DND-41 (cell line): ENCODE measurements around the gene SLC35D1.

ENCODE experiments used
- ATAC-seq: fragments of 200-7000 bp; cut with Tn5 transposase; 3 replicates; pipeline ENCODE4 v1.9.1; 2021; ENCODE audit warnings: low read depth; ENCODE audit not compliant: insufficient read depth
- DNase-seq: peaks from one replicate; pipeline ENCODE4 v3.0.0-alpha.2; 2020
- H2AFZ ChIP-seq: 2 replicates; pipeline ENCODE4 v1.6.0; 2012; ENCODE audit warnings: low read depth, low read length
- H3K27ac ChIP-seq: 2 replicates; pipeline ENCODE4 v1.5.1; 2012; ENCODE audit warnings: low read length, inconsistent platforms
- H3K27me3 ChIP-seq: fragments of 200-600 bp; sonication (generic); 2 replicates; pipeline ENCODE4 v1.6.0; 2012; ENCODE audit warnings: low read length, mild to moderate bottlenecking, inconsistent platforms; ENCODE audit not compliant: insufficient read depth, poor library complexity
- H3K36me3 ChIP-seq: 2 replicates; pipeline ENCODE4 v1.5.1; 2012; ENCODE audit warnings: low read length, inconsistent platforms; ENCODE audit not compliant: insufficient read depth
- H3K4me1 ChIP-seq: 2 replicates; pipeline ENCODE4 v1.5.1; 2012; ENCODE audit warnings: mild to moderate bottlenecking, low read length; ENCODE audit not compliant: insufficient read depth
- H3K4me2 ChIP-seq: 2 replicates; pipeline ENCODE4 v1.6.0; 2012; ENCODE audit warnings: mild to moderate bottlenecking, moderate library complexity, low read length, inconsistent platforms; ENCODE audit not compliant: insufficient read depth
- H3K4me3 ChIP-seq, 2 experiments: fragments of 200-600 bp in 1 of 2; shearing (Covaris generic) in 1 of 2; 2 replicates each; pipeline ENCODE4 v1.5.1; 2012 to 2016; ENCODE audit warnings: inconsistent platforms in 2 of 2, low read length in 2 of 2, mild to moderate bottlenecking in 2 of 2, low read depth in 1 of 2, moderate library complexity in 1 of 2
- H3K79me2 ChIP-seq: 2 replicates; pipeline ENCODE4 v1.6.0; 2012; ENCODE audit warnings: low read length, inconsistent platforms; ENCODE audit not compliant: insufficient read depth
- H3K9ac ChIP-seq: 2 replicates; pipeline ENCODE4 v1.6.0; 2012; ENCODE audit warnings: low read depth, mild to moderate bottlenecking, inconsistent platforms, low read length, moderate library complexity
- H3K9me3 ChIP-seq: 2 replicates; pipeline ENCODE4 v1.5.1; 2012; ENCODE audit warnings: low read length, moderate library complexity, mild to moderate bottlenecking, inconsistent platforms; ENCODE audit not compliant: insufficient read depth, severe bottlenecking
- H4K20me1 ChIP-seq: 2 replicates; pipeline ENCODE4 v1.6.0; 2012; ENCODE audit warnings: low read length; ENCODE audit not compliant: insufficient read depth
- EZH2 ChIP-seq: IDR thresholded peaks from 3 replicates; pipeline ENCODE4 v1.6.1; 2012; ENCODE audit warnings: borderline replicate concordance, low read depth, mild to moderate bottlenecking, moderate library complexity, low read length, inconsistent platforms; ENCODE audit not compliant: severe bottlenecking
- TF ChIP-seq, protein P1 (sequence below): IDR thresholded peaks from 2 replicates; pipeline ENCODE4 v1.5.1; 2012; ENCODE audit warnings: borderline replicate concordance, low read length, moderate library complexity, mild to moderate bottlenecking; ENCODE audit not compliant: poor library complexity, severe bottlenecking; ENCODE audit errors: extremely low read depth

Gene SLC35D1

DNA sequence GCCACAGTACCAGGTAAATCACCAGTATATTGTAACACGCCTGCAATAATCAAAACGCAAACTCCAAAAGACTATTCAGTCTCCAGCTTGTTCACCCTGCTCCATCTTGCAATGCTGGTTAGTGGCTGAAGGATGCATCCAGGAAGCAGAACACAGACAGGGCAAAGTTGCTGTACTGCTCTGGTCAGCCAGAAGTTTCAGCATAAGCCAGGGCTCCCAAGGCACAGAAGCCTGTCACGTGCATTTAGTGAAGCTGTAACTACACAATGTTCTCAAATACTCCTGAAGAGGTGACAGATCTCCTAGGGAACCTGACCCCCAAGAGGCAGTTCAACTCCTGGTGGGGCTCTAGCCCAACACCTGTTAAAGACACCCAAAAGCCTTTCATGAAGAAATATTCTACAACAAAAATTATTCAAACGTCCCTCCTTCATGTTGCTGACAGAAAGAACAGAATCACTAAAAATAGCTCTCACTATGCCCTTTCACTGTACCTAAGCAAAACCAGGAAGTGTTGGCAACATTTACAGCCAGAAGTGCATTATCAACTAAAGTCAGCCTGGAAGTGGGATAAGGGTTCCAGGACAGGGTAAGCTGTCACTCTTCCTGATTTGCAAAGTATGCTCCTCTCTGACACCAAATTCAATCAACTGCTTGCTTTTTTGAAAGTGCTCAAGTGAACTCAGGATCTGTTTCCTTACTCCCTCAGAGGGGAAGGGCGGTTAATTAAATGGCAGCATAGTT, 52.1 kb downstream of the SLC35D1 start:
- Histone ChIP-seq H3K27ac (no peak overlapping the region), H3K9ac (no peak overlapping the region), H3K27me3 (no peaks in the 10 kb centered on the region), H3K4me2 (no peak overlapping the region), H3K4me3 (no peak overlapping the region), H4K20me1 (no peaks in the 10 kb centered on the region), H3K36me3 (peaks cover 45% of the 10 kb centered on the region), H3K4me1 (peaks cover 8% of the 10 kb centered on the region), H2AFZ (no peak overlapping the region), H3K79me2 (no peaks in the 10 kb centered on the region), H3K9me3 (no peaks in the 10 kb centered on the region)
- no peak for DNase-seq
- no peak for ATAC-seq
- TF ChIP-seq, protein P1, sequence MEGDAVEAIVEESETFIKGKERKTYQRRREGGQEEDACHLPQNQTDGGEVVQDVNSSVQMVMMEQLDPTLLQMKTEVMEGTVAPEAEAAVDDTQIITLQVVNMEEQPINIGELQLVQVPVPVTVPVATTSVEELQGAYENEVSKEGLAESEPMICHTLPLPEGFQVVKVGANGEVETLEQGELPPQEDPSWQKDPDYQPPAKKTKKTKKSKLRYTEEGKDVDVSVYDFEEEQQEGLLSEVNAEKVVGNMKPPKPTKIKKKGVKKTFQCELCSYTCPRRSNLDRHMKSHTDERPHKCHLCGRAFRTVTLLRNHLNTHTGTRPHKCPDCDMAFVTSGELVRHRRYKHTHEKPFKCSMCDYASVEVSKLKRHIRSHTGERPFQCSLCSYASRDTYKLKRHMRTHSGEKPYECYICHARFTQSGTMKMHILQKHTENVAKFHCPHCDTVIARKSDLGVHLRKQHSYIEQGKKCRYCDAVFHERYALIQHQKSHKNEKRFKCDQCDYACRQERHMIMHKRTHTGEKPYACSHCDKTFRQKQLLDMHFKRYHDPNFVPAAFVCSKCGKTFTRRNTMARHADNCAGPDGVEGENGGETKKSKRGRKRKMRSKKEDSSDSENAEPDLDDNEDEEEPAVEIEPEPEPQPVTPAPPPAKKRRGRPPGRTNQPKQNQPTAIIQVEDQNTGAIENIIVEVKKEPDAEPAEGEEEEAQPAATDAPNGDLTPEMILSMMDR, result no peak
- no peak for TF ChIP-seq EZH2

DNA sequence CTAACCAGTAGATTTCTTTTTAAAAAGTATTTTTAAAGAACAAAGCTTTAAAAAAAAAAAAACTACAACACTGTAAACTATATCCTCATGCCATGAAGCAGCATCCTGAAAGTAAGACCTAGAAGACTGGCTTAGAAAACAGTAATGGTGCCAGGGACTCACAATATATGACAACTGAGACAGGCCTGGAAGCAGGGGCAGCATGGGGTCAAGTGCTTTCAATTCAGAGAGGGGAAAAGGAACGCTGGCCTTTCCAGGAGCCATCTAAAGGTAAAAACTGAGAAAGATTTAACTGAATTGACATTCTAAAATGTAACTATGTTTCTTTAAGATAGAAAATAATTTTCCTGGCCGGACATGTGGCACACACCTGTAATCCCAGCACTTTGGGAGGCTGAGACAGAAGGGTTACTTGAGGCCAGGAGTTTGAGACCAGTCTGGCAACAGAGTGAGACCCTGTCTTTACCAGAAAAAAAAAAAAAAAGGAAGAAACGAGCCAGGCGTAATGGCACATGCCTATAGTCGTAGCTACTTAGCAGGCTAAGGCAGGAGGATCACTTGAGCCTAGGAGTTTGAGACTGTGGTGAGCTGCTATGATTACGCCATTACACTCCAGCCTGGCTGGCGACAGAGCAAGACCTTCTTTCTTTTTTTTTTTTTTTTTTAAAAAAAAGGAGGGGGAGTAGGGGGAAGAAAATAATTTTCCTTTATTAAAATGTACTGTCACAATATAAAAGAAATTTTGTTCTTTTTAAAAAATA, 54.1 kb downstream of the SLC35D1 start:
- Histone ChIP-seq H3K27ac (no peak overlapping the region), H3K9me3 (no peaks in the 10 kb centered on the region), H3K27me3 (no peaks in the 10 kb centered on the region), H3K4me1 (peaks cover 8% of the 10 kb centered on the region), H3K4me2 (no peak overlapping the region), H2AFZ (no peak overlapping the region), H4K20me1 (no peaks in the 10 kb centered on the region), H3K79me2 (no peaks in the 10 kb centered on the region), H3K36me3 (peaks cover 49% of the 10 kb centered on the region), H3K4me3 (no peak overlapping the region), H3K9ac (no peak overlapping the region)
- ATAC-seq, result no peak
- DNase-seq, result no peak
- TF ChIP-seq, protein P1, result no peak
- no peak for TF ChIP-seq EZH2

DNA sequence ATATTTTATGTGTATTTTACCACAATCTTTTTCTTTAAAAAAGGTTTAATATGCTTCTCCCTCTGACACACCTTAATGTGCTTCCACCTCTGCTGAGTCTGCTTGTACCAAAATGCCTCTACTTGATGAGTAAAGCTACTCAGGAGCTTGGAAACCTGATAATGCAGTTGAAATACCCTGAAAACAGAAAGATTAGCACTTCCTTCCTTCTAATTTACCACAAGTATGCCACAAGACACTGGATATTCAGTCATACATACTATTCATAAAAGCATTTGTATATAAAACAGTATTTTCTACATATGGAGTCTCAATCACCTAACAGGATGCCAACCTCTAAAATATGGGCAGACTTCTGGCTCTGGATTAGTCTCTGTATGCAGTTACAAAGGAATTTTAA, 55.0 kb downstream of the SLC35D1 start:
- no peak for TF ChIP-seq EZH2
- TF ChIP-seq, protein P1, result no peak

More for the DNA sequence above, 55.0 kb downstream of the SLC35D1 start:
- DNase-seq (no peak), ATAC-seq (peak; percentile 55; the same call in 2 of the 3 replicates)
- H3K4me2 ChIP-seq, result no peak overlapping the region
- no peaks in the 10 kb centered on the region for H3K79me2 ChIP-seq
- H3K9ac ChIP-seq, result no peak overlapping the region
- H2AFZ ChIP-seq, result no peak overlapping the region
- no peaks in the 10 kb centered on the region for H3K27me3 ChIP-seq
- peaks cover 8% of the 10 kb centered on the region for H3K4me1 ChIP-seq
- no peak overlapping the region for H3K4me3 ChIP-seq
- peak overlapping the region; percentile 38; the same call in 1 of the 2 replicates for H3K27ac ChIP-seq
- H3K9me3 ChIP-seq, result no peaks in the 10 kb centered on the region
- H4K20me1 ChIP-seq, result no peaks in the 10 kb centered on the region
- peaks cover 45% of the 10 kb centered on the region for H3K36me3 ChIP-seq
